SIG-M5 (cell line): Measurements from ENCODE around the gene UACA.
"Not testable (repeated sequence)": the region's sequence is repeated elsewhere in the genome, so short reads cannot be mapped to it uniquely, and the experiment has no call there.

Experiments
- DNase-seq: peaks from one replicate; lab custom pipeline; 2025; lab: John Stamatoyannopoulos, UW

Gene UACA, protein sequence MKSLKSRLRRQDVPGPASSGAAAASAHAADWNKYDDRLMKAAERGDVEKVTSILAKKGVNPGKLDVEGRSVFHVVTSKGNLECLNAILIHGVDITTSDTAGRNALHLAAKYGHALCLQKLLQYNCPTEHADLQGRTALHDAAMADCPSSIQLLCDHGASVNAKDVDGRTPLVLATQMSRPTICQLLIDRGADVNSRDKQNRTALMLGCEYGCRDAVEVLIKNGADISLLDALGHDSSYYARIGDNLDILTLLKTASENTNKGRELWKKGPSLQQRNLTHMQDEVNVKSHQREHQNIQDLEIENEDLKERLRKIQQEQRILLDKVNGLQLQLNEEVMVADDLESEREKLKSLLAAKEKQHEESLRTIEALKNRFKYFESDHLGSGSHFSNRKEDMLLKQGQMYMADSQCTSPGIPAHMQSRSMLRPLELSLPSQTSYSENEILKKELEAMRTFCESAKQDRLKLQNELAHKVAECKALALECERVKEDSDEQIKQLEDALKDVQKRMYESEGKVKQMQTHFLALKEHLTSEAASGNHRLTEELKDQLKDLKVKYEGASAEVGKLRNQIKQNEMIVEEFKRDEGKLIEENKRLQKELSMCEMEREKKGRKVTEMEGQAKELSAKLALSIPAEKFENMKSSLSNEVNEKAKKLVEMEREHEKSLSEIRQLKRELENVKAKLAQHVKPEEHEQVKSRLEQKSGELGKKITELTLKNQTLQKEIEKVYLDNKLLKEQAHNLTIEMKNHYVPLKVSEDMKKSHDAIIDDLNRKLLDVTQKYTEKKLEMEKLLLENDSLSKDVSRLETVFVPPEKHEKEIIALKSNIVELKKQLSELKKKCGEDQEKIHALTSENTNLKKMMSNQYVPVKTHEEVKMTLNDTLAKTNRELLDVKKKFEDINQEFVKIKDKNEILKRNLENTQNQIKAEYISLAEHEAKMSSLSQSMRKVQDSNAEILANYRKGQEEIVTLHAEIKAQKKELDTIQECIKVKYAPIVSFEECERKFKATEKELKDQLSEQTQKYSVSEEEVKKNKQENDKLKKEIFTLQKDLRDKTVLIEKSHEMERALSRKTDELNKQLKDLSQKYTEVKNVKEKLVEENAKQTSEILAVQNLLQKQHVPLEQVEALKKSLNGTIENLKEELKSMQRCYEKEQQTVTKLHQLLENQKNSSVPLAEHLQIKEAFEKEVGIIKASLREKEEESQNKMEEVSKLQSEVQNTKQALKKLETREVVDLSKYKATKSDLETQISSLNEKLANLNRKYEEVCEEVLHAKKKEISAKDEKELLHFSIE (N-terminal part only)

DNA sequence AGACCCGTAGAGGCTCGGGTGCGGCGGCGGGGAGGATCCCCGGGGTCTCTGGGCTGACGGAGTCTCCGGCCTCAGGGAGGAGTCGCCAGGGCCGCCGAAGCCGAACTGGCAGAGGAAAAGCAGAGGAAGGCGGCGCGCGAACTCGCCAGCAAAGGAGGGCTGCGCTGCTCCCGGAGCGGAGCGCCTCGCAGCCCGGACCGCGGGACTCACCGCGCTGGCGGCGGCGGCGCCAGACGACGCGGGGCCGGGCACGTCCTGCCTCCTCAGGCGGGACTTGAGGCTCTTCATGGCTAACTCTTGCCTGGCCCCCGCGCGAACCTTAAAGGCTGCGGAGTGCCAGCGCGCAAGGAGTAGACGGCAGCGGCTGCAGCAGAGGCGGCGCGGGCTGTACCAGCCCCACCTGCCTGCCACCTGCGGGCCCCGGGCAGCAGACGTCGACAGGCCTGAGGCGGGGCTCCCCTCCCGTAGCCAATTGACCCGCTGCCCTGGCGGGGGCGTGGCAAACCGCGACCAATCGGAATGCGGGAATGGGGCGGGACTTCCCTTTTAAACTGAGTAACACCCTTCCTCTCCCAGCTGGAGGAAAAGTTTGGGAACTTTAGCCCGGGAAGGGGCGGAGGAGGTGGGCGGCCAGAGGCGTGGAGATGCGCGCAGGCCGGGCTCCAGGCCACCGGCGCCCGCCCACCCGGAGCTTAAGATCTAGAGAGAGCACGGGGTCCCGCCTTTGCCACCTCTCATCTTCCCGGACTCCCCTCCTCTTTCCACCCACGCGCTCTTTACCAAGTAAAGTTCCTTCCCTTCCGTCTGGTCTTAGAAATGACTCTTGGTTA lies at the start of gene UACA:
TSS of gene UACA (minus strand) at position 439 of the 830 bp plus-strand sequence. CDS start at position 288, 151 bp downstream.
- DNase-seq = no peak

DNA sequence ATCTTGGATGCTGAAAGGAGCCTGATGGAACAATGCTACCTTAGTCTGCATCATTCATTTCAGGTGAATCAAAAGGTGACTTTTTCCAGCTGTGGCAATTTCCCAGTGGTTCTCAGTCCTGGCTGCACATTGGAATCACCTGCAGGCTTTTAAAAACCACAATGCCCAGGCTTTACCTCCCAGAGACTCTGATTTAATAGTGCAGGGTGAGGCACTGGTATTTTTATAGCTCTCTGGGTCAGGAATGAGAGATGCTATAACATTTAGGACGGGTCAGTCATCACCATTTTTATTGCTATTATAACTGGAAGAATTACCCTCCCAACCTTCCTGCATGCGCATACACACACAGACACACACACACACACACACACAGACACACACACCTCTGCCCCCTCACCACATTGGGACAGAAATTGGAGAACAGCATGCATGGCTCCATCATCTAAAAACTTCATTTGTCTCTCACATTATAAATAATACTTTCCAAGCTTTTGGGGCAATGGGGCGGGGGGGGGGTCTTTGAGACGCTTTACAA lies 49.5 kb upstream of the UACA start:
- no peak for DNase-seq

DNA sequence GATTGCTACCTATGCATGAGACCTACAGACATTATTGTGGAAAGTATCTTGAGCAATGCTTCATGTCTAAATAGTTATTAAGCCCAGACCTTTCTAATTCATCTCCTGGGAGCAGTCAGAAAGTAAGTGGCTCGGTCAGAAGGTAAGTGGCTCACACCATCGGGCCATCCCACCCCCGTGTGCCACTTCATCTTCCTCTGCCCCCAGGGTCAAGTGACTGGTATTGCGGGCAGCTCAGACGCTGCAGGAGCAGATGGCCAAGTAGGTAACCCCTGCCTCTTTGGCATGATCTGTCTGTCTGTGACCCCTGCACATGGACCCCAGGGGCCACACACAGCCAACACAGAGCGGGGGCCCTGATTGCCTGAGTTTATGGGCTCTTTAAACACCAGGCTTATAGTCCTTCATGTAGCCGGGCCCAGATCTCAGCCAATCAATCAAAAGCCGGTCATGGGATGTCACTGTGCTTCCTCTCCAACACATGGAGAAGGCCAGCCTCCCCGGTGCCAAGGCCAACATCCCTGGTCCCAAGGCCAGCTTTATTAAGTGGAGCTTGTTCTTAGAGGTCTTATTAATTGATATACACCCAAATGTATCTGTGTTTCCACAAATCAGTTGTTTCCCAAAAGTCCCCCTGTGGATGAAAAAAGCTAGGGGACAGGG lies 47.7 kb upstream of the UACA start:
- DNase-seq = no peak

DNA sequence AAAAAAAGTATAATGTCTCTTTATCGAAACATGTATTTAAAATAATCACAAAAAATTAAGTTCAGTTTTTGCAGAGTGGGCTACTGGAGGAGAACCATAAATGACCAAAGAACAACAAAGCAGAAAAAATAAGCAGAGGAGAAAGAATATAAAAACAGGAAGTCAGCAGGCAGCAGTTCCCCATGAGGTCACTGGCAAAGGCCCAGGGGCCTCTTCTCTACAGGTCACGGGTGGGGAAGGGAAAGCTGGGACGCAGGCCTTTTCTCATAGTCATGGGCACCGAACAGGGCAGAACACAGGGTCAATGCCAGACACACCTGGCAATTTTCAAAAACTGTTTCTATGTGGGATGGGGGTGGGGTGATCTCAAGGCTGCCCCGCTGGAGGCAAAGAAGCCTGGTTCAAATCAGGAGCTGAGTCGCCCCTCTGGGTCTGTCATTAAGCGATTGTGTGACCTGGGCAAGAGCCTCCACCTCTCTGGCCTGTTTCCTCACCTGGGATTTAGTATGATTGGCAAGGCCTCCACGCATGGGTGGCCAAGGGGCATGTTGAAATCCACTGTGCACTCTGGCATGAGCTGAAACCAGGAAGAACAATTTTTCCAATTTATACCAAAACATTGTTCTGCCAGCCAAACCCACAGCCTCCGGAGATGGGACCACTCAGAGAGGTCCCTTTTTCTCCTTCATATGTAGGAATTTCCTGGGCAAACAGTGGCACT lies 43.8 kb upstream of the UACA start:
- no peak for DNase-seq

DNA sequence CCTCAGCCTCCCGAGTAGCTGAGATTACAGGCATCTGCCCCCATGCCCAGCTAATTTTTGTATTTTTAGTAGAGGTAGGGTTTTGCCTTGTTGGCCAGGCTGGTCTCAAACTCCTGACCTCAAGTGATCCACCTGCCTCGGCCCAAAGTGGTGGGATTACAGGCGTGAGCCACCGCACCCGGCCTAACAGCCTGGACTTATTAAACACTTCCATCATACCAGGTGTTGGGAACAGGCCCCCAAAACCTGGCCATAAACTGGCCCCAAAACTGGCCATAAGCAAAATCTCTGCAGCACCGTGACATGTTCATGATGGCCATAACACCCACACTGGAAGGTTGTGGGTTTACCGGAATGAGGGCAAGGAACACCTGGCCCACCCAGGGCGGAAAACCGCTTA lies 41.0 kb upstream of the UACA start:
- DNase-seq = not testable (repeated sequence)

DNA sequence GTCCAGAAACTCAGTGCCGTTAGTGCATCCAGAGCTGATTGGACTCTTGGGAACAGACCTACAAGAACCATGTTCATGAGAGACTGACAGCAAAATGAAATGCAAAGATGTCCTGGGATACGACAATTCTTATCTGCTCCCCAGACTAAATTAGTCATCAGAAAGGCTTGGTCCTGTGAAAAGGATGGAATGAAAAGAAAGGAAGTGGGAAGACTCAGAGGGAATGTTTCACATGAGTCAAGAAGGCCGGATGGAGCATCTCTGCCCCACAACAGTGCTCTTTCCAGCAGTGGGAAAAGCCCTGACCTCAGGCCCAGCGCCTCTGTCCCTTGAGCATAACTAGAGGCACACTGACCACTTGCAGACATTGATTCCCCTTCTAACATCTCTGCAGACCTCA lies 39.3 kb upstream of the UACA start:
- DNase-seq = no peak

DNA sequence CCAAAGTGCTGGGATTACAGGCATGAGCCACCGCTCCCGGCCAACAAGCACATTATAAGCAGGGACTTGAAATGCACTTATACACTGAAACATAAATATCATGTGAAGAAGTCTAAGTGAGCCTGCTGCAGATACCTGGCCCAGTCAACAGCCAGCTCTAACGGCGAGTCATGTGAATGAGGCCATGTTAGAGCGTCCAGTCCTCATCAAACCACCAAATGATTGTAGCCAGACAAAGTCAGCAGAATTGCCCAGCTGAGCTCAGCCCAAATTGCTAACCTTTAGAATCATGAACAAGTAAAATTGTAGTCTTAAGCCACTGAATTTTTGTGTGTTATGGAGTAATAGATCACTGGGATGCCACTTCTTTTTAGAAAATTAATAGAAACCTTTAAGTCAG lies 37.8 kb upstream of the UACA start:
- DNase-seq = no peak

DNA sequence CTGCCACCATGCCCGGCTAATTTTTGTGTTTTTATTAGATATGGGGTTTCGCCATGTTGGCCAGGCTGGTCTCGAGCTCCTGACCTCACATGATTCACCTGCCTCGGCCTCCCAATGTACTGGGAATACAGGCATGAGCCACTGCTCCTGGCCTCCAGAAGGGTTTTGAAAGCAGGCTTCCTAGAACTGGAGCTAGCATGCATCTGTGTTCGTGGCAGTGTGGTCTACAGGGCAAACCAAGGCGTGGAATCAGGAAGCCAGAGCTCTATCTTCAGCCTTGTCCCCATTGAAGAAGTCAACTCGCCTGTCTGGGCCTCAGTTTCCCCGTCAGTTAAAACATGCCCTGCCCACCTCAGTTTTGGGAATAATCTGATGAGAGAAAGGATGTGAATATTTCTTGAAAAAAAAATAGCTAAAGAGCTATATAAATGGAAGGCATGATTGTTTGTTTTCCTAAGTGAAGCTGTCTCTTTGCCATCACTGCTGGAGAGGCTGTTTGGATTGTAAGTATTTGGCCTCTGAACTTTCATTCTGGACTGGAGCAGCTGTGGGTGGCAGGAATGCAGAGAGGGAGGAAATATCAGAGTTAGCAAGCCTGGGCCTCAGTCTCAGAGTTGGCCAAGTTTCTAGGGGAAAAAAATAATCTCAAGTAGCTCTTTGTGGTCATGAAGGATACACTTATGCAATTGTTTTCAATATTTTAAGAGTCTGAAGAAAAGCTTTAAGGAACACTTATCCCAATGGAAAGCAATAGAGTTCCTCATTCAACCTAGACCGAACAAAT lies 36.5 kb upstream of the UACA start:
- DNase-seq = no peak

DNA sequence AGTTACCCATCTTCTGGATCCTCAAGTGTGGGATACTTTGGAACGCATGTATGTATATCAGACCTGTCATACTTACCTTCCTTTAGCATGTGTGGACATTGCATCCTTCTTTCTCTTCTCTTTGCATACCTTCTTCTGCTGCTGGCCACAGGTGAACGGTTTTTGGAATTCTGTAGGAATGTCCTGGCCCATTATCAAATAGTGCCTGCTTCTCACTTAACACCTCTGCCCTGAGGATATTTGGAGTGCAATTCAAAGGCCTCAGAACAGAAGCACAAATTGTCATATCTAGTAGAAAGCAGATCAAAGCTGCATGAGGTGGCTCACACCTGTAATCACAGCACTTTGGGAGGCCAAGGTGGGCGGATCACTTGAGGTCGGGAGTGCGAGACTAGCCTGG lies 34.1 kb upstream of the UACA start:
- DNase-seq = no peak

DNA sequence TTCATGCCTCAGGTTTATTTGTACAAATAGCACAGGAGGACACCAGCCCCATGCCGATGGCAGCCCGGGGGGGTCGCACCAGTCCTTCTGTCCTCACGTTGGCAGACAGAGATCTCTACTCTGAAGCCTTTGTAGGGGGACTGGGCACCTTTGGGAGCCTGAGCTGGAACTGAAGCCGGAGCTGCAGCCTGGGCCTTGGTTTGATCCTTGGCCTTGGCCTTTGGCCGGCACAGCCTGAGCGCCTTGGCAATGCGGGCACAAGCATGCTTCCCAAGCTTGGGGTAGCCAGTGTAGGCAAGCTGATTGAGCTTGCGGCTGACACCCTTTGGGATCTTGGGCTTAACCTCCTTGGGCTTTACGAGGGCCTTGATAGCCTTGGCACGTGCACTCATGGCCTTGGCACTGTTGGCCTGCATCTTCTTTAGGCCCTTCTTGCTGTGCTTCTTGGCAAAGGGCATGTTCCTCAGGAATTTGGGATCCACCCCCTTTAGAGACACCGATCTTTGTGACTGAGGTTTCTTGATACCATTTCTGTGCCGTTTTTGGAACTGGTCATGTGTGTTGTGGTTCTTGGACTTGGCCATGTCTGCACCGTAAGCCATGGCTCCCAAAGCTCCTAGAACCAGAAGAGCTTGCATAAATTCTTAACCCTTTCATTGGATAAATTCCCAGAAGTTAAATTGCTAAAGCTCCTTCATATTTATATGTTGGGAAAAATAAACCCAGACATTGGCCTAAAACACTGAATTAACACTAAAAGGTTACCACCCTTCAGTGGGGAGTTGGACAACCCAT lies 33.4 kb upstream of the UACA start:
- DNase-seq = no peak

DNA sequence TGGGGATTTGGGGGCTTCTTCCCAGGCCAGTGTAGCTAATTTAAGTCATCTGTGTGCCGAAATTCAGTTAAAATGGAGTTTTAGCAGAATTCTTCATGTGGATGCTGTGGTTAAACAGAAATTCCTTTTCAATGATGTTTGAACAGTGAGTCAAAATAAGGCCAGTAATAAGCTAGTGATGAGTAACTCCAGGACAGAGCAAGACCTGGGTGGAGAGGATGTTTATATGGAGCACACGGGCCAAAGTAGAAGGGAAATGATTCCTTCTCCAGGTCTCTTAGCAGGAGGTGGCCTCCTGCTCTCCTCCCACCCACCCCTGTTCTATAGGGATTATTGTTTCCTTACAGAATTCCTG lies 31.9 kb upstream of the UACA start:
- DNase-seq = no peak

DNA sequence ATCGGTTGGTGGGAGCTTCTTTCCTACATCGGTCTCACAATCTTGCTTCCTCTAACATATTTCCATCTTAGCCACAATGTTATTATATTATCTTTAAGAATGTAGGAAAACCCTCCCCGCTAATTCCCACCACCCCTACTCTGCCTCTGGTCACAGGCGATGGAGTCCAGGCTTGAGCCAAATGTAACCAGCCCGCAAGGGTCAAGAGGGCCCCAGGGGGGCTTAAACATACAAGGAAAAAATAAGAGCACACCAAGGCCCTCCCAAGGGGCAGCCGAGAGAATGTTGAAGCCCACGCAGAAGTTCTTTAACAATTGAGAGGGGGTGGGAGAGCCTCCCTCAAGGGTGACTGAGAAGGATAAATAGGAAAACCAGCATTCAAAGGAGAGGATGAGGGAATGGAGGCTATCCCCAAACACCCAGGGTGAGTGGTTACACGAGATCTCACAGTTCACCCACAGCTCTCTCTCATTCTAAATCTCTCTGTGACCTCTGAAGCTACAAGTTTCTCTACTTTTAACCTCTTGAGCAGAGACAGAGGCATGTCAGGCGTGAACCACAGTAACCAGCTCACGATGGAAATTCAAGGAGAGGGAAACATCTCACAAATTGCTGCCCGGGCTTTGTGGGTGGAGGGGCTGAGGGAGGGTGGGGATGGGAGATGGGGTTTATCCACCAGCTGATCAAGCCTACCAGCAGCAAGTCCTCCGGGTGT lies 31.4 kb upstream of the UACA start:
- DNase-seq = no peak

DNA sequence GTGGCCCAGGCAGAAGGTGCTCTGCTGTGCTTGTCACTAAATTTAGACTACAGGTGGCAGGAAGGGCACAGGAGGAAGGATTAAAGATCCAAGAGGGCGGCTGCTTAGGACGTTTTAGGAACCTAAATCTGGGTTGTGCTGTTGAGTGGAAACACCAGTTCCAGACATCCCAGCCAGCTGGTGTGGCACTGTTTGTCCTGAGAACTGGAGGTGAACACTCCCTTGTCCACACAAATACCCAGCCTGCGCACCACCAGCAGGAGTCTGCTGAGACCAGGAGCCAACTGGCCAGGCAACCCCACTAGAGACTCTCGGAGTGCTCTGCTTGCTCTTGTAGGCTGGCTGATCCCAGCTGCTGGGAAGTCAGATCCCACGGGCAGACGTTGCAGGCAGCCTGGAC lies 30.3 kb upstream of the UACA start:
- no peak for DNase-seq

DNA sequence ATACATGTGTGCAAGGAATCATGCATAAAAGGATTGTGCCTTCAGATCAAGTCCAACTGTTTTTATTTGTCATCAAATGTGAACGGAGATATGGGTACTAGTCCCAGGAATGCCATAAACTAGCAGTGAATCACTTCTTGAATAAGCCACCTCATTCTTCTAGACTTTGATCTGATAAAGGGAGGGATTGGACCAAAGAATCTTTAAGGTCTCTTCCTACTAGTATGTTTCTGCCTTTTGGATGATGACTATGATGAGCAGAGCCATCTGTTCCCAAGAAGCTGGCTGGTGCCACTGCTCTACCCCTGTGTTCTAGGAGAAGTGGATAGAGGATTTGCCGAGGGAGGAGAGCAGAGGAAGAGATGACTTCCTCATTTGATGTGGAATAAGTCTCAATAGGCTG lies 28.8 kb upstream of the UACA start:
- no peak for DNase-seq

DNA sequence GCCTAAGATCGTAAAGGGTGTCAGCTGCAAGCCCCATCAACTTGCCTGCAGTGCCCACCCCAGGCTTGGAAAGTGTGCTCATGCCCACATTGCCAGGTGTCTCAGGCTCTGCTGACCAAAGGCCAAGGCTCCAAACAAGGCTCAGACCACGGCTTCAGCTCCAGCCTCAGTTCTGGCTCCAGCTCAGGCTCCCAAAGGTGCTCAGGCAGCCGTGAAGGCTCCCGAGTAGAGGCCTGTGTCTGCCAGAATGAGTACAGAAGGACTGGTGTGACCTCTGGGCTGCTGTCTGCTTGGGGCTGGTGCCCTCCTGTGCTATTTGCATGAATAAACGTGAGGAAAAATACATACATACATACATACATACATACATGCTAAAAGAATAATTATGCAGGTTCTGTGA lies 27.9 kb upstream of the UACA start:
- DNase-seq = no peak

DNA sequence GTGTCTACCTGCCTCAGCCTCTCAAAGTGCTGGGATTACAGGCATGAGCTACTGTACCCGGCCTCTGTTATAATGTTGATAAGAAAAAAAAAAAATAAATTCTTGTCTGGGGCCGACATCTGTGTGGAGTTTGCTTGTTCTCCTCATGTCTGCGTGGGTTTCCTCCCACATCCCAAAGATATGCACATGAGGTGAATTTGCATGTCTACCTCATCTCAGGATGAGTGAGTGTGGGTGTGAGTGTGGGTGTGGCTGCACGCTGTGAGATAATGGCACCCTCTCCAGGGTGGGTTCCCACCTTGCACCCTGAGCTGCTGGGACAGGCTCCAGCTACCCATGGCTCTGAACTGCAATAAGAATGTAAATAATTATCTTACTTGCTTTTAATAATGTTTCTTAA lies 25.9 kb upstream of the UACA start:
- no peak for DNase-seq

DNA sequence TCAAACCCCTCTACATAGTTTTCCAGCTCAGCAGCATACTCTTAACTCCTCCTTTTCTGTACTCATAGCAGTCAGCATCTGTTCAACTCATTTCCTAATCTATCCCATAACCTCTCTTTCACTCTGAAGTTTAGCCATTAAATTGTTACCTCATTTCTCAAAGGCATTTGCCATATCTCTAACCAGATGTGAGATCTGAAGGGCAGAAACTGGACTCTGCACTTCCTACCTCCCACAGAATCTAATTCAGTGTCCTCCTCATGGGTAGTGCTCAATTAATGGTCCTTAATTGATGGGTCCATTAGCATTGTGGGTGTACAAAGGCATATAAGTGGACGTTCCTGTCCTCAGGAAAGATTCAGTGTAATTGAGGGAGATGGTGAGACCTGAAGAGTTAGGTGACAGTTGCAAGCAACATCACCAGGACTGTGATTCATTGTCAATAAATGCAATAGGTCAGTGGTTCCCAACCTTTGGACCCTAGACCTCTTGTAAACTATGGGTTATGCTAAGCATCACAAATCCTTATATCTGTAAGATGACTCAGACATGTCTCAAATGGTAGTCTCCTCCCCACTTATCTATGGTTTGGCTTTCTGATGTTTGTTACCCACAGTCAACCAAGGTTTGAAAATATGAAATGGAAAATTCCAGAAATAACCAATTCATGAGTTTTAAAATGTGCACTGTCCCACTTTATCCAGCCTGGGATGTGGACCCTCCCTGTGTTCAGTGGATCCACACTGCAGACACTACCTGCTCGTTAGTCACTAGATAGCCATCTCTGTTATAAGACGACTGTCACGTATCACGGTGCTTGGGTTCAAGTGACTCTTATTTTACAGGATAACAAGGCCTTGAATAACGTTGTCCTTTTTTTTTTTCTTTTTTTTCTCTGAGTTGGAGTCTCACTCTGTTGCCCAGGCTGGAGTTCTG lies 25.0 kb upstream of the UACA start:
- no peak for DNase-seq
